Fibroblast of lung (primary cell): ENCODE data around the gene C19orf67. TPM values are rescaled to one million over a fixed set of nuclear protein-coding genes. Genes with fewer than 3 reads are reported as not detected.

ENCODE experiments used
- DNase-seq, 2 donors: peaks; one replicate each; pipeline versions ENCODE4 v3.0.0 to v3.0.0-alpha.2; 2010; ENCODE audit warnings: low read depth in 2 of 2
- H2AFZ ChIP-seq: 2 replicates; pipeline ENCODE4 v1.5.1; 2012; ENCODE audit warnings: low read length, control low read depth, inconsistent platforms
- H3K27ac ChIP-seq: 2 replicates; pipeline ENCODE4 v1.5.1; 2011; ENCODE audit warnings: low read length, control low read depth; ENCODE audit not compliant: insufficient read depth
- H3K27me3 ChIP-seq: 2 replicates; pipeline ENCODE4 v1.5.1; 2011; ENCODE audit warnings: mild to moderate bottlenecking, low read length; ENCODE audit not compliant: control insufficient read depth, insufficient read depth
- H3K36me3 ChIP-seq: 2 replicates; pipeline ENCODE4 v1.5.1; 2011; ENCODE audit warnings: low read length; ENCODE audit not compliant: control insufficient read depth, insufficient read depth
- H3K4me1 ChIP-seq: 2 replicates; pipeline ENCODE4 v1.5.1; 2011; ENCODE audit warnings: low read length; ENCODE audit not compliant: control insufficient read depth, insufficient read depth; ENCODE audit errors: extremely low read depth
- H3K4me2 ChIP-seq: 2 replicates; pipeline ENCODE4 v1.5.1; 2011; ENCODE audit warnings: low read length, control low read depth; ENCODE audit not compliant: insufficient read depth; ENCODE audit errors: extremely low read depth
- H3K4me3 ChIP-seq, 4 experiments: fragments of 200-600 bp in 1 of 4; sonication (generic) in 1 of 4; replicated peaks in 1 of 4; 2 replicates each; pipeline ENCODE4 v1.5.1; 2011 to 2016; ENCODE audit warnings: low read length in 4 of 4, low read depth in 3 of 4, mild to moderate bottlenecking in 3 of 4, control low read depth in 2 of 4, inconsistent platforms in 1 of 4, mixed read lengths in 1 of 4; ENCODE audit not compliant: insufficient read depth in 1 of 4; ENCODE audit errors: control extremely low read depth in 1 of 4
- H3K79me2 ChIP-seq: 2 replicates; pipeline ENCODE4 v1.5.1; 2012; ENCODE audit warnings: mild to moderate bottlenecking, low read length, inconsistent platforms; ENCODE audit not compliant: control insufficient read depth, insufficient read depth
- H3K9ac ChIP-seq: 2 replicates; pipeline ENCODE4 v1.5.1; 2011; ENCODE audit warnings: mild to moderate bottlenecking, low read length, control low read depth; ENCODE audit not compliant: insufficient read depth
- H3K9me3 ChIP-seq: 2 replicates; pipeline ENCODE4 v1.5.1; 2012; ENCODE audit warnings: low read depth, low read length; ENCODE audit not compliant: control insufficient read depth, insufficient read depth
- H4K20me1 ChIP-seq: 2 replicates; pipeline ENCODE4 v1.5.1; 2011; ENCODE audit warnings: low read length; ENCODE audit not compliant: control insufficient read depth, insufficient read depth; ENCODE audit errors: extremely low read depth
- EZH2 ChIP-seq: IDR thresholded peaks from 2 replicates; pipeline ENCODE4 v1.5.1; 2012; ENCODE audit warnings: low read length, control low read depth, mild to moderate bottlenecking; ENCODE audit errors: missing control alignments
- polyA plus RNA-seq, 2 donors: library from polyadenylated mRNA; depleted of rRNA in 1 of 2; stranded (reverse) in 1 of 2; unstranded in 1 of 2; fragments of >200 nt; gene quantifications; 2 replicates each; pipeline ENCODE4 v1.2.1, GENCODE V29; 2011 to 2012; ENCODE audit warnings: missing spikeins in 1 of 2
- total RNA-seq: library from RNA; depleted of rRNA; stranded (reverse); fragments of >200 nt; gene quantifications from 2 replicates; pipeline ENCODE4 v1.2.1, GENCODE V29; 2014
- TF ChIP-seq, protein P1 (sequence below), 2 donors: IDR thresholded peaks in 1 of 2; conservative IDR thresholded peaks in 1 of 2; 1 replicate in 1 of 2; 2 replicates in 1 of 2; pipeline ENCODE4 v1.5.1; 2011 to 2012; ENCODE audit warnings: low read length in 2 of 2, control low read depth in 1 of 2, inconsistent platforms in 1 of 2, low read depth in 1 of 2, mild to moderate bottlenecking in 1 of 2

Gene C19orf67
- total and polyA plus RNA-seq, 2 donors (not counting 1 experiment from before 2014, with no cell fraction given) = not detected

DNA sequence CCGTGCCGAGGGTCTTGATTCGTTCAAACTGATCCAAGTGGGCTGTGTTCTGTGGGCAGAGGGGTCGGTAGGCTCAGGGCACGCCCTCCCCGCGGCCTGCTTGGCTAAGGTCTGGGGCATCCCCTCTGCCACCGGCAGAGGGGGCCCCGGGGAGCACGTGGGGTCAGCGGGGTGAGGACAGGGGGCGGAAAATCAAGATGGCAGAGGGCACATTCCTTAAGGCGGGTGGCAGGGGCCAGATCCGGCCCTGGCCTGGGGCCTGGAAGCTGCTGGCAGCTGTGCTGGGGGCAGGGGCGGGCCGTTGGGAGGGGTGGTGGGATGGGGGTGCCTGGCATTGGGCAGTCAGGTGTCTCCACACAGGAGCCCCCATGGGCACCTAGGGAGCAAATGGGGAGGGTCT lies 21.3 kb upstream of the C19orf67 start:
- no peak overlapping the region for H3K27ac ChIP-seq
- peaks cover 5% of the 10 kb centered on the region for H3K79me2 ChIP-seq
- H3K4me3 ChIP-seq = no peak overlapping the region
- H3K4me2 ChIP-seq = no peak overlapping the region
- H3K36me3 ChIP-seq = peaks cover 5% of the 10 kb centered on the region
- no peak overlapping the region for H2AFZ ChIP-seq
- no peak overlapping the region for H3K9ac ChIP-seq
- H3K27me3 ChIP-seq = no peaks in the 10 kb centered on the region
- no peak for DNase-seq
- no peaks in the 10 kb centered on the region for H3K9me3 ChIP-seq
- TF ChIP-seq, protein P1, sequence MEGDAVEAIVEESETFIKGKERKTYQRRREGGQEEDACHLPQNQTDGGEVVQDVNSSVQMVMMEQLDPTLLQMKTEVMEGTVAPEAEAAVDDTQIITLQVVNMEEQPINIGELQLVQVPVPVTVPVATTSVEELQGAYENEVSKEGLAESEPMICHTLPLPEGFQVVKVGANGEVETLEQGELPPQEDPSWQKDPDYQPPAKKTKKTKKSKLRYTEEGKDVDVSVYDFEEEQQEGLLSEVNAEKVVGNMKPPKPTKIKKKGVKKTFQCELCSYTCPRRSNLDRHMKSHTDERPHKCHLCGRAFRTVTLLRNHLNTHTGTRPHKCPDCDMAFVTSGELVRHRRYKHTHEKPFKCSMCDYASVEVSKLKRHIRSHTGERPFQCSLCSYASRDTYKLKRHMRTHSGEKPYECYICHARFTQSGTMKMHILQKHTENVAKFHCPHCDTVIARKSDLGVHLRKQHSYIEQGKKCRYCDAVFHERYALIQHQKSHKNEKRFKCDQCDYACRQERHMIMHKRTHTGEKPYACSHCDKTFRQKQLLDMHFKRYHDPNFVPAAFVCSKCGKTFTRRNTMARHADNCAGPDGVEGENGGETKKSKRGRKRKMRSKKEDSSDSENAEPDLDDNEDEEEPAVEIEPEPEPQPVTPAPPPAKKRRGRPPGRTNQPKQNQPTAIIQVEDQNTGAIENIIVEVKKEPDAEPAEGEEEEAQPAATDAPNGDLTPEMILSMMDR (conservative IDR thresholded peaks at IDR 0.05 in 1 of 2, IDR thresholded peaks at IDR 0.05 in 1 of 2; ENCODE audit: low read depth in 1 of 2, low read length in 2 of 2) = no peak
- TF ChIP-seq EZH2 = no peak
- no peaks in the 10 kb centered on the region for H4K20me1 ChIP-seq
- no peaks in the 10 kb centered on the region for H3K4me1 ChIP-seq

DNA sequence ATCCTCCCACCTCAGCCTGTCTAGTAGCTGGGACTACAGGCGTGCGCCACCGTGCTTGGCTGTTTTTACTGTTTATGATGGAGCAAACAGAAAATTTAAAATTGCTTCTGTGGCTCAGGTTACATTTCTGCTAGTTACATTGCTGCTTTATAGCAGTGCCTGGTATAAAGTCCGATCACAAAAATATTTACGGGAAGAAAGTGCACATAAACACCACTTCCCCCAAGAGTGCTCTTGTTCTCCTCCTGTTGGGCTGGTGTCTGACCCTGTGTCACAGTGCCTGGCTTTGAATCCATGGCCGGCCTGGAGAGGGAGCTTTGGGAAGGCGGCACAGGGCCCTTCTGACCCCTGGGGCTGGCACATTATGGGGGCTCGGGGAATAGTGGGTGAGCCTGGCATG lies 20.1 kb upstream of the C19orf67 start:
- Histone ChIP-seq H2AFZ (no peak overlapping the region), H3K36me3 (peaks cover 4% of the 10 kb centered on the region), H4K20me1 (no peaks in the 10 kb centered on the region), H3K4me1 (no peaks in the 10 kb centered on the region), H3K27me3 (no peaks in the 10 kb centered on the region), H3K4me3 (no peak overlapping the region), H3K4me2 (no peak overlapping the region), H3K9me3 (no peaks in the 10 kb centered on the region), H3K27ac (no peak overlapping the region), H3K79me2 (peaks cover under 1% of the 10 kb centered on the region), H3K9ac (no peak overlapping the region)
- no peak for DNase-seq
- no peak for TF ChIP-seq EZH2

DNA sequence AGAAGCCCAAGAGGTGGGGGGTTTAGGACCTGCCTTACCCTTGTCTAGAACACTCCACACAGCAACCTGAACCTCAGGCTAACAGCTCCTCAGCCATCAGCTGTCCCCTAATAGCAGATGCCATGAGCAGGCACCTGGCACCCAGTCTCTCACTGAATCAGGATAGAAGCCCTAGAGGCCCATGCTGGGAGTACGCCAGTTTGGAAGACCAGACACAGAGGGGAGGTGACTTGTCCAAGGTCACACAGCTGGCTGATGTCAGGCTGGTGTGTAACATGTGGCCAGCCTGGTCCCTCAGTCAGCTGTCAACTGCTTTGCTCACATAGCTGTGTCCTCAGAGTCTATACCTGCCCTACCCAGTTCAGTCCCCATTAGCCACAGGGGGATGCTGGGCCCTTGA lies 17.7 kb upstream of the C19orf67 start:
- Histone ChIP-seq H3K4me3 (no peak overlapping the region), H3K27ac (no peak overlapping the region), H3K36me3 (peaks cover 5% of the 10 kb centered on the region), H3K79me2 (no peaks in the 10 kb centered on the region), H3K27me3 (no peaks in the 10 kb centered on the region), H2AFZ (no peak overlapping the region), H3K4me1 (no peaks in the 10 kb centered on the region), H3K4me2 (no peak overlapping the region), H4K20me1 (no peaks in the 10 kb centered on the region), H3K9me3 (no peaks in the 10 kb centered on the region), H3K9ac (no peak overlapping the region)
- TF ChIP-seq EZH2 = no peak
- TF ChIP-seq, protein P1 (conservative IDR thresholded peaks at IDR 0.05 in 1 of 2, IDR thresholded peaks at IDR 0.05 in 1 of 2; ENCODE audit: low read depth in 1 of 2, low read length in 2 of 2) = no peak
- no peak for DNase-seq
